DOHH2 (cell line): ENCODE data around the gene STARD10.

Experiments
- CTCF ChIP-seq: fragments of 200-600 bp; sonication (generic); IDR thresholded peaks from one replicate; pipeline ENCODE4 v1.5.1; 2014; ENCODE audit warnings: antibody characterized with exemption, mild to moderate bottlenecking, low read depth, low read length; ENCODE audit not compliant: poor library complexity, severe bottlenecking
- EZH2phosphoT487 ChIP-seq: fragments of 200-600 bp; sonication (generic); IDR thresholded peaks from 2 replicates; pipeline ENCODE4 v1.6.1; 2017; ENCODE audit warnings: borderline replicate concordance, mild to moderate bottlenecking, antibody characterized with exemption, low read length, moderate library complexity, mixed read lengths

DNA sequence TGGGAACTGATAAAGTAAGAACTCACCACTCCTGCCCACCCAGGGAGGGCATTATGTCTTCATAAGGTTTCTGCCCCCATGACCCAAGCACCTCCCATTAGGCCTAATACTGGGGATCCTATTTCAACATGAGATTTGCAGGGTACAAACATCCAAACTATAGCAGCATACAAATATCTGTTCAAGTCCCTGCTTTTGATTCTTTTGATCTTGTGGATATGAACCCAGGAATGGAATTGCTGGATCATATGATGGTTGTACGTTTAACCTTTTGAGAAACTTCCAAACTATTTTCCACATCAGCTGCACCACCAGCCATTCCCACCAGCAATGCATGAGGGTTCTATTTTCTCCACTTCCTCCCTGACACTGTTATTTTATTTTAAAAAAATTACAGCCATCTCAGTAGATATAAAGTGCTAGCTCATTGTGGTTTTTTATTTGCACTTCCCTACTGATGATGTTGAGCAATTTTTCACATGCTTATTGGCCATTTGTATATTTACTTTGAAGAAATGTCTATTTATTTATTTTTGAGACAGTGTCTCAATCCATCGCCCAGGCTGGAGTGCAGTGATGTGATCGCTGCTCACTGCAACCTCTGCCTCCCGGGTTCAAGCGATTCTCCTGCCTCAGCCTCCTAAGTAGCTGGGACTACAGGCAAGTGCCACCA, 13.3 kb upstream of the STARD10 start:
- TF ChIP-seq CTCF, result no peak
- no peak for TF ChIP-seq EZH2phosphoT487
